ENCODE data around the gene YIF1A. TPM values are rescaled to one million over a fixed set of nuclear protein-coding genes. Genes with fewer than 3 reads are reported as not detected.

Gene YIF1A
- total RNA-seq, 1 donor from 2014 or later: 74.0 TPM

GRCh38 chr11:66294626-66295620 lies 6.0 kb upstream of the YIF1A start:
- no peak overlapping the region for H3K27ac Mint-ChIP-seq
- no peaks in the 10 kb centered on the region for H3K36me3 Mint-ChIP-seq
- peaks cover 54% of the 10 kb centered on the region for H3K27me3 Mint-ChIP-seq (ENCODE audit: low read depth)
- no peak for DNase-seq (ENCODE audit: low spot score in 2 of 2, unreplicated experiment in 2 of 2)
- TF ChIP-seq CTCF (IDR thresholded peaks at IDR 0.05; ENCODE audit: unreplicated experiment): no peak
- no peak overlapping the region for H3K4me3 Mint-ChIP-seq
- no peaks in the 10 kb centered on the region for H3K9me3 Mint-ChIP-seq
- peaks cover 14% of the 10 kb centered on the region for H3K4me1 Mint-ChIP-seq

- no peak overlapping the region for H3K27ac Mint-ChIP-seq
- no peak for TF ChIP-seq CTCF (IDR thresholded peaks at IDR 0.05; ENCODE audit: unreplicated experiment)
- H3K27me3 Mint-ChIP-seq (ENCODE audit: low read depth): peaks cover 60% of the 10 kb centered on the region
- no peaks in the 10 kb centered on the region for H3K36me3 Mint-ChIP-seq
- H3K9me3 Mint-ChIP-seq: no peaks in the 10 kb centered on the region
- no peak overlapping the region for H3K4me3 Mint-ChIP-seq
- no peak for DNase-seq (ENCODE audit: low spot score in 2 of 2, unreplicated experiment in 2 of 2)
- H3K4me1 Mint-ChIP-seq: peaks cover 23% of the 10 kb centered on the region
Observed at GRCh38 chr11:66293777-66294625, 5.1 kb upstream of the YIF1A start.

GRCh38 chr11:66293352-66293751 lies 4.4 kb upstream of the YIF1A start:
- Mint-ChIP-seq H3K27ac (no peak overlapping the region), H3K9me3 (no peaks in the 10 kb centered on the region), H3K27me3 (ENCODE audit: low read depth) (peaks cover 59% of the 10 kb centered on the region), H3K4me1 (peaks cover 25% of the 10 kb centered on the region), H3K4me3 (peak overlapping the region; percentile 2), H3K36me3 (no peaks in the 10 kb centered on the region)
- TF ChIP-seq CTCF (IDR thresholded peaks at IDR 0.05; ENCODE audit: unreplicated experiment): no peak
- DNase-seq (ENCODE audit: low spot score in 2 of 2, unreplicated experiment in 2 of 2): no peak

- no peak for TF ChIP-seq CTCF (IDR thresholded peaks at IDR 0.05; ENCODE audit: unreplicated experiment)
- Mint-ChIP-seq H3K36me3 (no peaks in the 10 kb centered on the region), H3K4me1 (peaks cover 29% of the 10 kb centered on the region), H3K27me3 (ENCODE audit: low read depth) (peaks cover 56% of the 10 kb centered on the region), H3K9me3 (no peaks in the 10 kb centered on the region), H3K4me3 (peak overlapping the region; percentile 47), H3K27ac (no peak overlapping the region)
- no peak for DNase-seq (ENCODE audit: low spot score in 2 of 2, unreplicated experiment in 2 of 2)
Observed at GRCh38 chr11:66292543-66293332, 3.8 kb upstream of the YIF1A start.
